CD4-positive, alpha-beta T cell treated with Interleukin-6 for 4 hours (primary cell): Measurements from ENCODE around the gene CCL2.

Experiments used
- DNase-seq: peaks from one replicate; pipeline ENCODE4 v3.0.0-alpha.2; 2020; ENCODE audit warnings: mixed read lengths

CCL2 gene

GRCh38 chr17:34242587-34243363 lies 12.3 kb upstream of the CCL2 start:
- no peak for DNase-seq

GRCh38 chr17:34243364-34244320 lies 11.4 kb upstream of the CCL2 start:
- no peak for DNase-seq

GRCh38 chr17:34245351-34245905 lies 9.7 kb upstream of the CCL2 start:
- DNase-seq: no peak

GRCh38 chr17:34246446-34246845 lies 8.6 kb upstream of the CCL2 start:
- no peak for DNase-seq

GRCh38 chr17:34246881-34247280 lies 8.2 kb upstream of the CCL2 start:
- DNase-seq: no peak

- no peak for DNase-seq
These were observed 6.5 kb upstream of the CCL2 start for GRCh38 chr17:34248511-34249024.

- no peak for DNase-seq
These were observed 6.0 kb upstream of the CCL2 start for GRCh38 chr17:34249061-34249460.

GRCh38 chr17:34249478-34249877 lies 5.6 kb upstream of the CCL2 start:
- DNase-seq: no peak

GRCh38 chr17:34251186-34251585 lies 3.9 kb upstream of the CCL2 start:
- DNase-seq: no peak

GRCh38 chr17:34252095-34252443 lies 3.0 kb upstream of the CCL2 start:
- DNase-seq: no peak

GRCh38 chr17:34252444-34253138 lies 2.5 kb upstream of the CCL2 start:
- DNase-seq: no peak

- DNase-seq: no peak
These were observed 2.0 kb upstream of the CCL2 start for GRCh38 chr17:34253139-34253525.

- no peak for DNase-seq
These were observed 939 bp upstream of the CCL2 start for GRCh38 chr17:34254146-34254545.

GRCh38 chr17:34255381-34255732 lies 272 bp downstream of the CCL2 start:
- DNase-seq: no peak

- DNase-seq: no peak
These were observed 756 bp downstream of the CCL2 start for GRCh38 chr17:34255841-34256240.

- DNase-seq: no peak
These were observed 2.4 kb downstream of the CCL2 start for GRCh38 chr17:34257299-34257985.

- DNase-seq: no peak
These were observed 2.9 kb downstream of the CCL2 start for GRCh38 chr17:34257986-34258326.

- no peak for DNase-seq
These were observed 4.1 kb downstream of the CCL2 start for GRCh38 chr17:34259146-34259545.

- DNase-seq: no peak
These were observed 5.8 kb downstream of the CCL2 start for GRCh38 chr17:34260861-34261260.

GRCh38 chr17:34261568-34262337 lies 6.7 kb downstream of the CCL2 start:
- DNase-seq: no peak

- no peak for DNase-seq
These were observed 10.6 kb downstream of the CCL2 start for GRCh38 chr17:34265711-34266110.

GRCh38 chr17:34269969-34270368 lies 14.9 kb downstream of the CCL2 start, which contains the start of gene CCL7:
Gene CCL7, plus strand, starts transcription at chr17:34270221. Its CDS starts 70 bp downstream, at chr17:34270291.
- no peak for DNase-seq
